K562 (cell line): ENCODE measurements around the gene CACTIN. TPM values are rescaled to one million over a fixed set of nuclear protein-coding genes. Genes with fewer than 3 reads are reported as not detected.

Experiments
- CREM ChIP-seq: IDR thresholded peaks from 2 replicates; pipeline ENCODE4 v1.6.1; 2014; ENCODE audit warnings: antibody characterized with exemption, low read depth
- E2F3 ChIP-seq: fragments of 250-450 bp; sonication (Bioruptor Pico); IDR thresholded peaks from 2 replicates; pipeline ENCODE4 v1.4.0; 2020; ENCODE audit warnings: mild to moderate bottlenecking
- EGR1 ChIP-seq: fragments of 450-650 bp; conservative IDR thresholded peaks from 2 replicates; pipeline ENCODE4 v1.6.1; 2017; ENCODE audit warnings: mild to moderate bottlenecking
- EZH2 ChIP-seq: IDR thresholded peaks from 2 replicates; pipeline ENCODE4 v1.6.1; 2012; ENCODE audit warnings: low read depth, mild to moderate bottlenecking, inconsistent platforms, low read length, borderline replicate concordance
- HNRNPL ChIP-seq: fragments of 200-400 bp; formaldehyde crosslinking; IDR thresholded peaks from 2 replicates; pipeline ENCODE4 v1.6.1; 2017; ENCODE audit warnings: low read depth, mild to moderate bottlenecking, low read length
- MEIS2 ChIP-seq: fragments of 450-650 bp; IDR thresholded peaks from 2 replicates; pipeline ENCODE4 v1.6.1; 2014; ENCODE audit warnings: mild to moderate bottlenecking; ENCODE audit not compliant: partially characterized antibody
- POLR2G ChIP-seq: fragments of 200-400 bp; formaldehyde crosslinking; IDR thresholded peaks from 2 replicates; pipeline ENCODE4 v1.6.1; 2017; ENCODE audit warnings: low read depth, mild to moderate bottlenecking, antibody characterized with exemption, low read length, moderate library complexity
- POLR3A ChIP-seq: IDR thresholded peaks from 2 replicates; pipeline ENCODE4 v1.6.1; 2011; ENCODE audit warnings: borderline replicate concordance, mild to moderate bottlenecking, moderate library complexity; ENCODE audit not compliant: insufficient read length, insufficient read depth; ENCODE audit errors: extremely low read depth
- RBFOX2 ChIP-seq: fragments of 200-400 bp; formaldehyde crosslinking; IDR thresholded peaks from 2 replicates; pipeline ENCODE4 v1.6.1; 2017; ENCODE audit warnings: low read depth, mild to moderate bottlenecking, low read length, moderate library complexity
- SNAPC5 ChIP-seq: fragments of 250-450 bp; sonication (Bioruptor Pico); IDR thresholded peaks from 2 replicates; pipeline ENCODE4 v1.8.0; 2021; ENCODE audit warnings: moderate library complexity, mild to moderate bottlenecking, inconsistent platforms
- TBP ChIP-seq: optimal IDR thresholded peaks from 2 replicates; pipeline ENCODE3; 2011; ENCODE audit warnings: low read depth, low read length, improper control_type of control experiment
- TFAP4 ChIP-seq: sonication (generic); formaldehyde crosslinking; IDR thresholded peaks from 2 replicates; pipeline ENCODE4 v1.8.0; 2022; ENCODE audit warnings: missing genetic modification reagents, mild to moderate bottlenecking, moderate library complexity, borderline replicate concordance
- VEZF1 ChIP-seq: fragments of 200-800 bp; sonication (Bioruptor generic); IDR thresholded peaks from 2 replicates; pipeline ENCODE4 v1.6.1; 2017; ENCODE audit warnings: missing genetic modification characterization, missing compliant biosample characterization
- ZNF143 ChIP-seq: sonication (generic); formaldehyde crosslinking; IDR thresholded peaks from 2 replicates; pipeline ENCODE4 v1.9.0; 2022; ENCODE audit warnings: mild to moderate bottlenecking, missing genetic modification reagents
- ZNF395 ChIP-seq: fragments of 200-800 bp; sonication (Bioruptor generic); IDR thresholded peaks from 2 replicates; pipeline ENCODE4 v1.6.1; 2017; ENCODE audit warnings: missing genetic modification characterization, missing compliant biosample characterization
- ZNF79 ChIP-seq: fragments of 250-450 bp; sonication (Bioruptor Pico); IDR thresholded peaks from 2 replicates; pipeline ENCODE4 v1.4.0; 2020; ENCODE audit warnings: low read depth, mild to moderate bottlenecking, moderate library complexity
- polyA plus RNA-seq, 8 experiments: library from polyadenylated mRNA; depleted of rRNA in 4 of 8; stranded (reverse) in 5 of 8; unstranded in 3 of 8; fragments of >200 nt; fragmentation: Nextera tagmentation in 2 of 8; fragmentation: Illumina TruSeq in 1 of 8; extraction: Ambion mirVana in 2 of 8; extraction: Trizol in 1 of 8; gene quantifications; 2 replicates each; pipeline versions ENCODE4 v1.2.1 to v1.2.3, GENCODE V29; 2011 to 2014; ENCODE audit warnings: inconsistent platforms in 1 of 8, missing spikeins in 1 of 8
- total RNA-seq, 7 experiments: library from RNA; depleted of rRNA in 6 of 7; stranded (reverse); fragments of >200 nt in 6 of 7; fragmentation: Illumina TruSeq in 2 of 7; extraction: Trizol in 2 of 7; gene quantifications; 2 replicates each; pipeline versions ENCODE4 v1.2.1 to v1.2.3, GENCODE V29; 2011 to 2021; ENCODE audit warnings: low replicate concordance in 1 of 7

The CACTIN gene
- total and polyA plus RNA-seq, 9 of the 15 experiments (the other 6 are each of a cell fraction or from before 2014, with no cell fraction given): 0.15 to 49.2 (median 15.0) TPM

- TF ChIP-seq TFAP4 (CRISPR knock-in tag): peak; percentile 60
- TF ChIP-seq ZNF143 (CRISPR knock-in tag): no peak
- peak; percentile 28 for TF ChIP-seq TBP
- peak; percentile 57 for TF ChIP-seq POLR2G
- no peak for TF ChIP-seq EZH2
- no peak for TF ChIP-seq ZNF79 (CRISPR knock-in tag)
- peak; percentile 53; the same call in 1 of the 2 replicates for TF ChIP-seq EGR1
- peak; percentile 91; the same call in 1 of the 2 replicates for TF ChIP-seq HNRNPL
- peak; percentile 64 for TF ChIP-seq MEIS2
- TF ChIP-seq RBFOX2: peak; percentile 60
- TF ChIP-seq E2F3 (CRISPR knock-in tag): no peak
- 0 out of 2 replicates have a peak, but pooled peaks have one; percentile 49 for TF ChIP-seq VEZF1
- TF ChIP-seq POLR3A: no peak
- TF ChIP-seq CREM: 0 out of 2 replicates have a peak, but pooled peaks have one; percentile 10
- 0 out of 2 replicates have a peak, but pooled peaks have one; percentile 29 for TF ChIP-seq ZNF395 (CRISPR knock-in tag)
- no peak for TF ChIP-seq SNAPC5 (CRISPR knock-in tag)
These were observed 52.5 kb downstream of the CACTIN start (continued) for GRCh38 chr19:3573858-3574637.
